Limb (tissue), 2 donors: Measurements from ENCODE around the gene LGSN.
"Not testable (repeated sequence)": the region's sequence is repeated elsewhere in the genome, so short reads cannot be mapped to it uniquely, and the experiment has no call there.

ENCODE experiments used
- DNase-seq, 2 donors: peaks; one replicate each; pipeline ENCODE4 v3.0.0-alpha.2; 2016; ENCODE audit errors: extremely low spot score in 2 of 2

LGSN gene

DNA sequence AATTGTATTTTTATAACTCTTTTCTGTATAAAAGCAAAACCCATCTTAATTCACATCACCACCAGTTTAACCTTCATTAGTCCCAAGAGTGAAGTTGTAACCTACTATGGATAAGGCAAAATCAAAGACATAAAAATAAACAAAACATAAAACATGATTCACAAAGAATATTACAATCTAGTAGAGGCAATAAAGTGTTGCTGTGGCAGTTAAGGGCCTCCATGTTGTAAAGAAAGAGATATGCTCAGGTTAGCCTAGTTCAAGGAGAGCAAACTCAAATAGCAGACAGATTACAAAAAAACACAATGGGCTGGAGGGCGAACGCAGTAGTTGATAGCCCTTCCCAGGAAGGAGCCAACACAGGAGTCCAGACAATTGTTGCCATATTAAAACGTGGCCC lies 13.4 kb downstream of the LGSN start:
- no peak for DNase-seq

GRCh38 chr6:63305277-63305676 lies 14.5 kb downstream of the LGSN start:
- DNase-seq = no peak

- DNase-seq = no peak
These were observed 16.3 kb downstream of the LGSN start for GRCh38 chr6:63303476-63303875.

- DNase-seq = no peak
These were observed 20.1 kb downstream of the LGSN start for GRCh38 chr6:63299667-63300066.

- DNase-seq = no peak
These were observed 24.1 kb downstream of the LGSN start for GRCh38 chr6:63295553-63296194.

DNA sequence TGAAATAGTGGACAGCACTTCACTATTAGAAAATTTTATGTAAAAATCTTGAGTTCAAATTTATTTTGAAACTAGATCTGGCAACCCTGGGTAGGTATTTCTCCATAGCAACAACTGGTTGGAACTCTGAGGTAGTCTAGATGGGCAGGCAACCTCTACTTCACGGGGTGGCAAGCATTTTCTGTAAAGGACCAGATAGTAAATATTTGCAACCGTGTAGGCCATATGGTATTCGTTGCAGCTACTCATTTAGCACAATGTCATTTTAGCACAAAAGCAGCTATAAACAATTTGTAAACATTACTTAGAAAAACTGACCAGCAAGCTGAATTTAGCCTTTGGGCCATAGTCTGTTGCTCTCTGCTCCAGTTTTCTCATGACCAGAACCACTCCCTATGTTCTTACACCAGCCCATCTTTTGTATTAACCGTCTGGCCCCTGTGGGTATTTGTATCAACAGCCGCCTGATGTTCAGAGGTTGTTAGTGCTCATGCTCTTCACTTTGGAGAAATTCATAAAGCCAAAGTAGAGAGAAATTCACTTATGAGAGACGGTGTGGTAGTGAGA lies 29.2 kb downstream of the LGSN start:
- DNase-seq = no peak

GRCh38 chr6:63289269-63289872 lies 30.4 kb downstream of the LGSN start:
- DNase-seq = no peak

DNA sequence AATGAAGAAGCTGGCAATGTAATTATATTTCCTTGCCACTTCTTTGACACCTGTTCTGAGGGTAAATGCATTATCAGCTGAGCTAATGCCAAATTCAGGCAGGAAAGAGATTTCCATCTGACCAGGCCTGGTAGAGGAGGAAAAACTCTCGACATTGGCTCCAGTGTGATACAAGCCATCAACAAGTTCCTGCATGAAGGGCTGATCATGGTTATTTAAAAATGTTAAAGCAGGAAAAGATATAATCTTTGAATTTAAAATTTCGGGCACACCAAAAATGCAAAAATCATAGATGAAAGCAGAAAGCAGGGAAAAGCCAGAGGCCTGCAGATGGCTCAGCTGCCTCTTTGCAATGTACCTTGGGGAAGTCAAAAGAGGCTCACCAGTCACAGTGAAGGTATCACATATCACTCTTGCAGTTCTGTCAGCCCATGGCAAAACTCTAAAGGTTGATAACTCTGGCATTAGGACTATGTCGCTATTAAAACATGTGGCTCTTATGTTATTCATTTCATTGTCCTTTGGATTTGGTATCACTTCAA lies 39.1 kb downstream of the LGSN start:
- no peak for DNase-seq

DNA sequence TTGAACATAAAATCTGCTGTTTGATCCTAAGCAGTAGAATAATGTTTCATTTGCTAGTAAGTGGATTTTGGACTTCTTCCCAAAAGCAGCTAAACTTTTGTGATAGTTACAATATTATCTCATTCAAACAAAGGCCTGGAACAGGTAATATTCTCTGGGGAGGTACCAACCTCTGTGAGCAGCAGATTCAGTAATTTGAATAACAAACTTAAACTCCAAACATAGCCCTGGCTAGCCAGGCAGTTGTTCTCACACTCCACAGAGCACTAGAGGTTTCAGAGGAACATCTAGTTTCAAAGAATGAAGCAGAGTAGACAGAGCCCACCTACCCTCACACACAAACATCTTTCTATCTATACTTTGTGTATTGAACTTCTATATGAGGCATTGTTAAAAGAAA lies 40.9 kb downstream of the LGSN start:
- no peak for DNase-seq

DNA sequence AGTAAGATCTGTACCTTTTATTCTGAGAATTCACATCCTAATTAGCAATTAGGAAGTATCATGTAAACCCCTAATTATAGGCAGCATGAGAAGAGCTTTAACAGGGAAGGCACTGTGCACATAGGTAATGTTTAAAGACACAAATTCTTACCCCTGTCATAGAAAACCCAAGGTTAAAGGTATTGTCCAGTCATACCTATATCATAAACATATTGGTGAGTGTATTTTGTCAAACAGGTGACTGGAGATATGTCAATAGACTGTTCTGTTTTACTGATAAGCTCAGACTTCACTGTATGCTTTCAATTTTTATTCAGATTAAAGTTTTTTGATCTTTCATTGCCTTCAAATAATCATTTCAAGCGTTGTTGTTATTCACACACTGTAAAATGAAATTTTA lies 43.8 kb downstream of the LGSN start:
- no peak for DNase-seq

GRCh38 chr6:63274795-63275430 lies 44.9 kb downstream of the LGSN start:
- not testable (repeated sequence) for DNase-seq

DNA sequence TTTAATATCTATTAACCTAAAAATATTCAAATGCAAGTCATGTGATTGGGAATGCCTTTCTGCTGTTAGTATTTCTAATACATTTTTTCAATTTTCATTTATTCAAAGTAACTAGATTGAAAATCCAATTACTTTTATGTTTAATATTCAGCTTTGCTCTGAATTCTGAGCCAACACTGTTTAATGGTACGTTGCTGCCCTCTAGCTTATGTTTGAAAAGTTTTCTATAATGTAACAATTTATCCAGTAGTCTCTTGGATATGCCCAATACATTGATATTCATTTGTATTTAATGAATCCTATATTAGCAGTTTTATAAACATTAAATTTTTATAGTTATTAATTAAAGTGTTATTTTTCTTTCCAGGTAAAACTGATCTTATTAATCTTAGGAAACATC lies 47.4 kb downstream of the LGSN start:
- peak in 1 of 2 donors; percentile 70 for DNase-seq

DNA sequence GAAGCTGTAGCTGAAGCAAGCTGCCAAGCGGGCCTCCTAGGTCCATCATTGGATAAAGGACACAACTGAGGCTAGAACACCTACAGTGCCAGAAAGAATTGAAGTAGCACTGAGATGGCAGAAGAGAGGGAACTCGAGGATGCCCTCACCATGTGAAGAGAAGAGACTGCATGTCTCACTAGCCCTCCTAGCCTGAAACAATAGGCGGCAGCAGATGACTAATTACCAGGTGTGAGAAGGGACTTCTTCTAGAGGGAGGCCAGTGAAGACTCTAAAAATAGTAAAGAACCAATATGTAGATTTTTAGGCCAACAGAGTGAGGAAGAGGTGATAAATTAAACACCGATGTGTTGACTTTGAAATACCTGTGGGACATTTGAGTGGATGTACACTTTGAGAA lies 50.3 kb downstream of the LGSN start:
- DNase-seq = no peak

DNA sequence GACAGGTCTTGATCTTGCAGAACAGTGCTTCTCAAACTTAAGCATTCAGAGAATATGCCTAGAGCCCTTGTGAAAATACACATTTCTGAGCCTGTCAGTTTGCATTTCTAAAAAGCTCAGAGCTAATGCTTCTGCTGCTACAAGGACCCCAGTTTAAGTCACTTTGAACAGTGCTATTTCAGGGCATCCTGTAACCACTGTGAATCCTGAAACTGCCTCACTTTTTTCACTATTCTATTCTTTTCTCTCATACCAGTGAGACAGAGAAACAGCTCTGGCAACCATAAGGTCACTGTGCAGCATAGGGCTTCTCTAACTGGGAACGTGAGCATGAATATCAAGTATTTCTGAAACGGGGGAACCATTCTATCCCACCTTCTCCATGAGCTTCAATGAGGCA lies 51.2 kb downstream of the LGSN start:
- no peak for DNase-seq

DNA sequence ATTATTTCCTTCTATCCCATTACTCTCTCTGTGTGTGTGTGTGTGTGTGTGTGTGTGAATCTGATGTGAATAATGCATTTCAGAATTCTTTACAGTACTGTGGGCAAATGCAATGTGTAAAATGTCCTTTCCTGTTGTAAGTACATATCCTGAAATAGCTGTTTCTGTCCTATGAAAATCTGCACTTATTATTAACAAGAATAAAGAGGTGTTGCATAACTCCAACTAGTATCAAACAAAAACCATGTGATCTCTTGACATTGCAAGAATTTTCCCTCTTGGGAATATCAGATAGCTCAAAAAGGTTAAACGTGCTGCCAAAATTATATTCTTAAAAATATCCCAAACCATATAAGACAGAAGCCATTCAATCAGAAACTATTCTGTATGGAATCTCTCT lies 52.0 kb downstream of the LGSN start:
- no peak for DNase-seq

- DNase-seq = no peak
These were observed 52.7 kb downstream of the LGSN start for GRCh38 chr6:63267046-63267445.

- DNase-seq = no peak
These were observed 56.3 kb downstream of the LGSN start for GRCh38 chr6:63263444-63263843.

DNA sequence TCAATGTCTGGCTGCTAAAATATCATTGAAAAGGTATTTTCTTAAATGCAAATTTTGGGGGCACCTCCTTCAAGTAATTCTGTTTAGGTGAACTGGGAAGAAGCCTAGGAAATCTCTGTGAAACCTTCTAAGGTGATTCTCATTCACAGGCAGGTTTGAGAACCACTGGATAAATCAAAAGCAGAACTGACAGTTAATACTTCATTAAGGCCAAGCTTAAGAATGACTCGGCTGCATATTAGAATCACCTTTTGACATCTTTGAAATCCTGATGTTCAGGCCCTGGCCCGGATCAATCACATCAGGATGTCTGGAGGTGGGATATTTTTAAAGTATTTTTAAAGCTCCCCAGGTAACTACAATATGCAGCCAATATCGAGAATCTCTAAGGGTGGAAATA lies 58.0 kb downstream of the LGSN start:
- DNase-seq = no peak

DNA sequence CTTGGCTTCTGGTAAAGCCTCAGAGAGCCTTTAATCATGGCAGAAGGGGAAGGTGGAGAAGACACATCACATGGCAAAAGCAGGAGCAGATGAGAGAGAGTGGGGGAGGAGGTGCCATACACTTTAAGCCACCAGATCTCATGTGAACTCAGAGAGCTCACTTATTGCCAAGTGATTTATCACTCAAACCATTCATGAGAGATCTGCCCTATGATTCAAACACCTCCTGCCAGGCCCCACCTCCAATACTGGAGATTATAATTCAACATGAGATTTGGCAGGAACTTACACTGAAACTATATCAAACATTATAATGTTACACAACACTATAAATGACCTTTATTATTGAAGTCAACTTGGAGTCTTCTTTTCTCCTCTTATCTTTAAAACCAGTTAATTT lies 60.6 kb downstream of the LGSN start:
- no peak for DNase-seq

GRCh38 chr6:63249875-63250482 lies 69.8 kb downstream of the LGSN start:
- no peak for DNase-seq

DNA sequence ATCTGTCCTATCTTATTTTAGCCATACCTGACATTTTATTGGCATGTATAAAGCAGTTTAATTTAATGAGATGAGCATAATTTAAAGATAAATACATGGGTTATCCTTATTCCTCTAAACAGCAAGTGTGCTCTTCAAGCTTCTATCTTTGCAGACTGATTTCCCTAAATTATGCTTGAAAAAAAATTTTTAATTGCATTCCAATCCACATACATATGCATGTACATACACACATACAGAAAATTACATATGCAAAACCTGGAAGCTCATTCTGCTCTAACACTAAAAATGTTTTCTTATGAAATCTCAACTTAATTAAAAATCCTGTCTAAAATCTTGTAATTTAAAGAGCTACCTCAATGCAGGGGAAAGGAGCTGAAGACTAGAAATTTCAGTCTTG lies 73.2 kb downstream of the LGSN start:
- no peak for DNase-seq

DNA sequence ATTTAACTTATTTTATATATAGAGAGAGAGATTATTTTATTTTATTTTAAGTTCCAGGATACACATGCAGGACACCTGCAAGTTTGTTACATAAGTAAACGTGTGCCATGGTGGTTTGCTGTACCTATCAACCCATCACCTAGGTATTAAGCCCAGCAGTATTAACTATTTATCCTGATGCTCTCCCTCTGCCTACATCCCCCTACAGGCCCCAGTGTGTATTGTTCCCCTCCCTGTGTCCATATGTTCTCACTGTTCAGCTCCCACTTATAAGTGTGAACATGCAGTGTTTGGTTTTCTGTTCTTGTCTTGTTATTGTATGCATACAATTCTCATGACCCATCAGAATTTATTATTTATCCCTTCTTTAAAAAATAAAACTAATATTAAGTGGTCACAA lies 73.9 kb downstream of the LGSN start:
- DNase-seq = no peak
